Measurements from ENCODE around the gene TMEM259. TPM values are rescaled to one million over a fixed set of nuclear protein-coding genes. Genes with fewer than 3 reads are reported as not detected.

Gene TMEM259
- total and polyA plus RNA-seq, 2 of the 13 experiments (the other 11 are each of a cell fraction or from before 2014, with no cell fraction given): 64.7 to 164 TPM

DNA sequence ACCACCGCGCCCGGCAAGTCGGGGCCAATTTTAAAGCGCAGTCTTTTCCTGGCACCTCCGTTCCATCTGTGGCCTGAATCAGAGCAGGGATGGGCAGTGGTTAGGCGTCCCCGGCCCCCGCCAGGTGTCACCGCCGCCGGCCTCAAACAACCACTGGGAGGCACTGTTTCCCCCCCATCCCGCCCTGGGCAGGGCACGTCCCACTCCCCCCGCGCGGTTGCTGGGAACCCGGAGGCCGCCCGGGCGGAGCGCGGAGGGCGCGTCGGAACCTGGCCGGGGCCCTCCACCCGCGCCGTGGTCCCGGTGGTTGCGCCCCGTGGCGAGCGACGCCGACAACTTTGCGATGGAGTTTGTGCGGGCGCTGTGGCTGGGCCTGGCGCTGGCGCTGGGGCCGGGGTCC, 20.8 kb downstream of the TMEM259 start, which contains the start of gene GRIN3B (continued):
- TF ChIP-seq, protein P1, sequence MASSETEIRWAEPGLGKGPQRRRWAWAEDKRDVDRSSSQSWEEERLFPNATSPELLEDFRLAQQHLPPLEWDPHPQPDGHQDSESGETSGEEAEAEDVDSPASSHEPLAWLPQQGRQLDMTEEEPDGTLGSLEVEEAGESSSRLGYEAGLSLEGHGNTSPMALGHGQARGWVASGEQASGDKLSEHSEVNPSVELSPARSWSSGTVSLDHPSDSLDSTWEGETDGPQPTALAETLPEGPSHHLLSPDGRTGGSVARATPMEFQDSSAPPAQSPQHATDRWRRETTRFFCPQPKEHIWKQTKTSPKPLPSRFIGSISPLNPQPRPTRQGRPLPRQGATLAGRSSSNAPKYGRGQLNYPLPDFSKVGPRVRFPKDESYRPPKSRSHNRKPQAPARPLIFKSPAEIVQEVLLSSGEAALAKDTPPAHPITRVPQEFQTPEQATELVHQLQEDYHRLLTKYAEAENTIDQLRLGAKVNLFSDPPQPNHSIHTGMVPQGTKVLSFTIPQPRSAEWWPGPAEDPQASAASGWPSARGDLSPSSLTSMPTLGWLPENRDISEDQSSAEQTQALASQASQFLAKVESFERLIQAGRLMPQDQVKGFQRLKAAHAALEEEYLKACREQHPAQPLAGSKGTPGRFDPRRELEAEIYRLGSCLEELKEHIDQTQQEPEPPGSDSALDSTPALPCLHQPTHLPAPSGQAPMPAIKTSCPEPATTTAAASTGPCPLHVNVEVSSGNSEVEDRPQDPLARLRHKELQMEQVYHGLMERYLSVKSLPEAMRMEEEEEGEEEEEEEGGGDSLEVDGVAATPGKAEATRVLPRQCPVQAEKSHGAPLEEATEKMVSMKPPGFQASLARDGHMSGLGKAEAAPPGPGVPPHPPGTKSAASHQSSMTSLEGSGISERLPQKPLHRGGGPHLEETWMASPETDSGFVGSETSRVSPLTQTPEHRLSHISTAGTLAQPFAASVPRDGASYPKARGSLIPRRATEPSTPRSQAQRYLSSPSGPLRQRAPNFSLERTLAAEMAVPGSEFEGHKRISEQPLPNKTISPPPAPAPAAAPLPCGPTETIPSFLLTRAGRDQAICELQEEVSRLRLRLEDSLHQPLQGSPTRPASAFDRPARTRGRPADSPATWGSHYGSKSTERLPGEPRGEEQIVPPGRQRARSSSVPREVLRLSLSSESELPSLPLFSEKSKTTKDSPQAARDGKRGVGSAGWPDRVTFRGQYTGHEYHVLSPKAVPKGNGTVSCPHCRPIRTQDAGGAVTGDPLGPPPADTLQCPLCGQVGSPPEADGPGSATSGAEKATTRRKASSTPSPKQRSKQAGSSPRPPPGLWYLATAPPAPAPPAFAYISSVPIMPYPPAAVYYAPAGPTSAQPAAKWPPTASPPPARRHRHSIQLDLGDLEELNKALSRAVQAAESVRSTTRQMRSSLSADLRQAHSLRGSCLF (CRISPR knock-in tag; IDR thresholded peaks at IDR 0.05; ENCODE audit: borderline replicate concordance): no peak
- TF ChIP-seq, protein P2, sequence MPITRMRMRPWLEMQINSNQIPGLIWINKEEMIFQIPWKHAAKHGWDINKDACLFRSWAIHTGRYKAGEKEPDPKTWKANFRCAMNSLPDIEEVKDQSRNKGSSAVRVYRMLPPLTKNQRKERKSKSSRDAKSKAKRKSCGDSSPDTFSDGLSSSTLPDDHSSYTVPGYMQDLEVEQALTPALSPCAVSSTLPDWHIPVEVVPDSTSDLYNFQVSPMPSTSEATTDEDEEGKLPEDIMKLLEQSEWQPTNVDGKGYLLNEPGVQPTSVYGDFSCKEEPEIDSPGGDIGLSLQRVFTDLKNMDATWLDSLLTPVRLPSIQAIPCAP (CRISPR knock-in tag; IDR thresholded peaks at IDR 0.05; ENCODE audit: low read depth): no peak
- peak; percentile 34; the same call in 1 of the 2 replicates for TF ChIP-seq SIN3A (IDR thresholded peaks at IDR 0.05; ENCODE audit: borderline replicate concordance, low read depth, low read length)
- no peak for TF ChIP-seq JUND (CRISPR knock-in tag; IDR thresholded peaks at IDR 0.05)
- TF ChIP-seq, protein P3, sequence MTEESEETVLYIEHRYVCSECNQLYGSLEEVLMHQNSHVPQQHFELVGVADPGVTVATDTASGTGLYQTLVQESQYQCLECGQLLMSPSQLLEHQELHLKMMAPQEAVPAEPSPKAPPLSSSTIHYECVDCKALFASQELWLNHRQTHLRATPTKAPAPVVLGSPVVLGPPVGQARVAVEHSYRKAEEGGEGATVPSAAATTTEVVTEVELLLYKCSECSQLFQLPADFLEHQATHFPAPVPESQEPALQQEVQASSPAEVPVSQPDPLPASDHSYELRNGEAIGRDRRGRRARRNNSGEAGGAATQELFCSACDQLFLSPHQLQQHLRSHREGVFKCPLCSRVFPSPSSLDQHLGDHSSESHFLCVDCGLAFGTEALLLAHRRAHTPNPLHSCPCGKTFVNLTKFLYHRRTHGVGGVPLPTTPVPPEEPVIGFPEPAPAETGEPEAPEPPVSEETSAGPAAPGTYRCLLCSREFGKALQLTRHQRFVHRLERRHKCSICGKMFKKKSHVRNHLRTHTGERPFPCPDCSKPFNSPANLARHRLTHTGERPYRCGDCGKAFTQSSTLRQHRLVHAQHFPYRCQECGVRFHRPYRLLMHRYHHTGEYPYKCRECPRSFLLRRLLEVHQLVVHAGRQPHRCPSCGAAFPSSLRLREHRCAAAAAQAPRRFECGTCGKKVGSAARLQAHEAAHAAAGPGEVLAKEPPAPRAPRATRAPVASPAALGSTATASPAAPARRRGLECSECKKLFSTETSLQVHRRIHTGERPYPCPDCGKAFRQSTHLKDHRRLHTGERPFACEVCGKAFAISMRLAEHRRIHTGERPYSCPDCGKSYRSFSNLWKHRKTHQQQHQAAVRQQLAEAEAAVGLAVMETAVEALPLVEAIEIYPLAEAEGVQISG (CRISPR knock-in tag; IDR thresholded peaks at IDR 0.05): 0 out of 2 replicates have a peak, but pooled peaks have one; percentile 14
- TF ChIP-seq, protein P4, sequence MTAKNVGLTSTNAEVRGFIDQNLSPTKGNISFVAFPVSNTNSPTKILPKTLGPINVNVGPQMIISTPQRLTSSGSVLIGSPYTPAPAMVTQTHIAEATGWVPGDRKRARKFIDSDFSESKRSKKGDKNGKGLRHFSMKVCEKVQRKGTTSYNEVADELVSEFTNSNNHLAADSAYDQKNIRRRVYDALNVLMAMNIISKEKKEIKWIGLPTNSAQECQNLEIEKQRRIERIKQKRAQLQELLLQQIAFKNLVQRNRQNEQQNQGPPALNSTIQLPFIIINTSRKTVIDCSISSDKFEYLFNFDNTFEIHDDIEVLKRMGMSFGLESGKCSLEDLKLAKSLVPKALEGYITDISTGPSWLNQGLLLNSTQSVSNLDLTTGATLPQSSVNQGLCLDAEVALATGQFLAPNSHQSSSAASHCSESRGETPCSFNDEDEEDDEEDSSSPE (CRISPR knock-in tag; IDR thresholded peaks at IDR 0.05): no peak; the same call in 1 of the 2 replicates
- peak; percentile 39 for TF ChIP-seq RAD21 (CRISPR knock-in tag; IDR thresholded peaks at IDR 0.05)
- TF ChIP-seq ZC3H13 (CRISPR knock-in tag; IDR thresholded peaks at IDR 0.05): no peak
- no peak; the same call in 1 of the 2 replicates for TF ChIP-seq ZMYM3 (CRISPR knock-in tag; IDR thresholded peaks at IDR 0.05)
- TF ChIP-seq HOXA5 (CRISPR knock-in tag; IDR thresholded peaks at IDR 0.05): no peak
- no peak for TF ChIP-seq SP1 (IDR thresholded peaks at IDR 0.05)
- 0 out of 2 replicates have a peak, but pooled peaks have one; percentile 15 for TF ChIP-seq SP1 (CRISPR knock-in tag; IDR thresholded peaks at IDR 0.05)
- TF ChIP-seq CCDC6 (CRISPR knock-in tag; IDR thresholded peaks at IDR 0.05): no peak
- TF ChIP-seq THAP11 (CRISPR knock-in tag; IDR thresholded peaks at IDR 0.05): 0 out of 2 replicates have a peak, but pooled peaks have one; percentile 21
- TF ChIP-seq, protein P5, sequence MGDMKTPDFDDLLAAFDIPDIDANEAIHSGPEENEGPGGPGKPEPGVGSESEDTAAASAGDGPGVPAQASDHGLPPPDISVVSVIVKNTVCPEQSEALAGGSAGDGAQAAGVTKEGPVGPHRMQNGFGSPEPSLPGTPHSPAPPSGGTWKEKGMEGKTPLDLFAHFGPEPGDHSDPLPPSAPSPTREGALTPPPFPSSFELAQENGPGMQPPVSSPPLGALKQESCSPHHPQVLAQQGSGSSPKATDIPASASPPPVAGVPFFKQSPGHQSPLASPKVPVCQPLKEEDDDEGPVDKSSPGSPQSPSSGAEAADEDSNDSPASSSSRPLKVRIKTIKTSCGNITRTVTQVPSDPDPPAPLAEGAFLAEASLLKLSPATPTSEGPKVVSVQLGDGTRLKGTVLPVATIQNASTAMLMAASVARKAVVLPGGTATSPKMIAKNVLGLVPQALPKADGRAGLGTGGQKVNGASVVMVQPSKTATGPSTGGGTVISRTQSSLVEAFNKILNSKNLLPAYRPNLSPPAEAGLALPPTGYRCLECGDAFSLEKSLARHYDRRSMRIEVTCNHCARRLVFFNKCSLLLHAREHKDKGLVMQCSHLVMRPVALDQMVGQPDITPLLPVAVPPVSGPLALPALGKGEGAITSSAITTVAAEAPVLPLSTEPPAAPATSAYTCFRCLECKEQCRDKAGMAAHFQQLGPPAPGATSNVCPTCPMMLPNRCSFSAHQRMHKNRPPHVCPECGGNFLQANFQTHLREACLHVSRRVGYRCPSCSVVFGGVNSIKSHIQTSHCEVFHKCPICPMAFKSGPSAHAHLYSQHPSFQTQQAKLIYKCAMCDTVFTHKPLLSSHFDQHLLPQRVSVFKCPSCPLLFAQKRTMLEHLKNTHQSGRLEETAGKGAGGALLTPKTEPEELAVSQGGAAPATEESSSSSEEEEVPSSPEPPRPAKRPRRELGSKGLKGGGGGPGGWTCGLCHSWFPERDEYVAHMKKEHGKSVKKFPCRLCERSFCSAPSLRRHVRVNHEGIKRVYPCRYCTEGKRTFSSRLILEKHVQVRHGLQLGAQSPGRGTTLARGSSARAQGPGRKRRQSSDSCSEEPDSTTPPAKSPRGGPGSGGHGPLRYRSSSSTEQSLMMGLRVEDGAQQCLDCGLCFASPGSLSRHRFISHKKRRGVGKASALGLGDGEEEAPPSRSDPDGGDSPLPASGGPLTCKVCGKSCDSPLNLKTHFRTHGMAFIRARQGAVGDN (CRISPR knock-in tag; IDR thresholded peaks at IDR 0.05): peak; percentile 64
- no peak for TF ChIP-seq FOXA1 (IDR thresholded peaks at IDR 0.05)
- no peak for TF ChIP-seq FOXA1 (CRISPR knock-in tag; IDR thresholded peaks at IDR 0.05)

Data from HepG2 (cell line).